SU-DHL-6 (cell line): Measurements from ENCODE around the gene C2CD4A.

Experiments used
- CTCF ChIP-seq: fragments of 200-600 bp; sonication (generic); IDR thresholded peaks from one replicate; pipeline ENCODE4 v1.5.1; 2017; ENCODE audit warnings: antibody characterized with exemption, mild to moderate bottlenecking, low read length, moderate library complexity; ENCODE audit not compliant: insufficient read depth, poor library complexity, severe bottlenecking
- EZH2phosphoT487 ChIP-seq: fragments of 200-600 bp; sonication (generic), shearing (Covaris generic); conservative IDR thresholded peaks from 2 replicates; pipeline ENCODE4 v1.6.1; 2018; ENCODE audit warnings: mild to moderate bottlenecking, antibody characterized with exemption, low read length, moderate library complexity, mixed read lengths

GRCh38 chr15:62093809-62094208 is 27.0 kb downstream of the C2CD4A start:
- TF ChIP-seq CTCF (no peak), EZH2phosphoT487 (no peak)
